ENCODE results near the gene F2. TPM values are rescaled to one million over a fixed set of nuclear protein-coding genes. Genes with fewer than 3 reads are reported as not detected.

The F2 gene
- total RNA-seq, 2 donors from 2014 or later: 0.89 to 1.5 TPM

- H3K27ac ChIP-seq (ENCODE audit: low read depth, low read length): no peak overlapping the region
- no peaks in the 10 kb centered on the region for H3K27me3 ChIP-seq (ENCODE audit: control insufficient read depth, insufficient read depth, low read length, poor library complexity, severe bottlenecking)
- H3K4me1 ChIP-seq (ENCODE audit: control insufficient read depth, insufficient read depth, low read length): peaks cover 4% of the 10 kb centered on the region
- WGBS, 2 experiments (ENCODE audit: insufficient coverage in 1 of 2, insufficient read length in 1 of 2): 92 to 100% methylated on average over 4 to 10 of the region's 10 CpGs
- Mint-ChIP-seq H3K9me3 (no peaks in the 10 kb centered on the region), H3K4me1 (peaks cover 14% of the 10 kb centered on the region), H3K4me3 (no peak overlapping the region), H3K36me3 (ENCODE audit: low read depth) (peaks cover 51% of the 10 kb centered on the region), H3K27ac (peak overlapping the region; percentile 32), H3K27me3 (ENCODE audit: insufficient read depth) (no peaks in the 10 kb centered on the region)
- no peak for DNase-seq
- H3K9me3 ChIP-seq (ENCODE audit: control insufficient read depth, low read length): no peaks in the 10 kb centered on the region
- H3K9ac ChIP-seq (ENCODE audit: extremely low read depth, low read length, poor library complexity, severe bottlenecking): no peak overlapping the region
- TF ChIP-seq, protein P1, sequence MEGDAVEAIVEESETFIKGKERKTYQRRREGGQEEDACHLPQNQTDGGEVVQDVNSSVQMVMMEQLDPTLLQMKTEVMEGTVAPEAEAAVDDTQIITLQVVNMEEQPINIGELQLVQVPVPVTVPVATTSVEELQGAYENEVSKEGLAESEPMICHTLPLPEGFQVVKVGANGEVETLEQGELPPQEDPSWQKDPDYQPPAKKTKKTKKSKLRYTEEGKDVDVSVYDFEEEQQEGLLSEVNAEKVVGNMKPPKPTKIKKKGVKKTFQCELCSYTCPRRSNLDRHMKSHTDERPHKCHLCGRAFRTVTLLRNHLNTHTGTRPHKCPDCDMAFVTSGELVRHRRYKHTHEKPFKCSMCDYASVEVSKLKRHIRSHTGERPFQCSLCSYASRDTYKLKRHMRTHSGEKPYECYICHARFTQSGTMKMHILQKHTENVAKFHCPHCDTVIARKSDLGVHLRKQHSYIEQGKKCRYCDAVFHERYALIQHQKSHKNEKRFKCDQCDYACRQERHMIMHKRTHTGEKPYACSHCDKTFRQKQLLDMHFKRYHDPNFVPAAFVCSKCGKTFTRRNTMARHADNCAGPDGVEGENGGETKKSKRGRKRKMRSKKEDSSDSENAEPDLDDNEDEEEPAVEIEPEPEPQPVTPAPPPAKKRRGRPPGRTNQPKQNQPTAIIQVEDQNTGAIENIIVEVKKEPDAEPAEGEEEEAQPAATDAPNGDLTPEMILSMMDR (conservative IDR thresholded peaks at IDR 0.05): no peak
- H3K36me3 ChIP-seq (ENCODE audit: control insufficient read depth, insufficient read depth, low read length): peaks cover 63% of the 10 kb centered on the region
- H3K4me3 ChIP-seq (ENCODE audit: low read length): no peak overlapping the region
Observed at GRCh38 chr11:46671958-46672315, 47.1 kb upstream of the F2 start.

- no peak overlapping the region for H3K4me3 Mint-ChIP-seq
- WGBS, 2 experiments (ENCODE audit: insufficient coverage in 1 of 2, insufficient read length in 1 of 2): 95 to 98% methylated on average over 6 of the region's 7 CpGs
- TF ChIP-seq, protein P1 (conservative IDR thresholded peaks at IDR 0.05): no peak
- H3K36me3 Mint-ChIP-seq (ENCODE audit: low read depth): peaks cover 47% of the 10 kb centered on the region
- H3K4me1 ChIP-seq (ENCODE audit: control insufficient read depth, insufficient read depth, low read length): peaks cover 4% of the 10 kb centered on the region
- no peaks in the 10 kb centered on the region for H3K27me3 ChIP-seq (ENCODE audit: control insufficient read depth, insufficient read depth, low read length, poor library complexity, severe bottlenecking)
- H3K27ac Mint-ChIP-seq: peak overlapping the region; percentile 32
- H3K4me3 ChIP-seq (ENCODE audit: low read length): no peak overlapping the region
- peaks cover 58% of the 10 kb centered on the region for H3K36me3 ChIP-seq (ENCODE audit: control insufficient read depth, insufficient read depth, low read length)
- no peaks in the 10 kb centered on the region for H3K27me3 Mint-ChIP-seq (ENCODE audit: insufficient read depth)
- DNase-seq: no peak
- H3K9ac ChIP-seq (ENCODE audit: extremely low read depth, low read length, poor library complexity, severe bottlenecking): no peak overlapping the region
- H3K9me3 Mint-ChIP-seq: no peaks in the 10 kb centered on the region
- no peaks in the 10 kb centered on the region for H3K9me3 ChIP-seq (ENCODE audit: control insufficient read depth, low read length)
- no peak overlapping the region for H3K27ac ChIP-seq (ENCODE audit: low read depth, low read length)
- H3K4me1 Mint-ChIP-seq: peaks cover 14% of the 10 kb centered on the region
Observed at GRCh38 chr11:46672381-46672839, 46.6 kb upstream of the F2 start.

- 92 to 96% methylated on average over 5 to 6 of the region's 6 CpGs for WGBS, 2 experiments (ENCODE audit: insufficient coverage in 1 of 2, insufficient read length in 1 of 2)
- H3K27me3 ChIP-seq (ENCODE audit: control insufficient read depth, insufficient read depth, low read length, poor library complexity, severe bottlenecking): no peaks in the 10 kb centered on the region
- DNase-seq: peak; percentile 57
- TF ChIP-seq, protein P1 (conservative IDR thresholded peaks at IDR 0.05): no peak
- Mint-ChIP-seq H3K4me3 (no peak overlapping the region), H3K4me1 (peaks cover 14% of the 10 kb centered on the region), H3K36me3 (ENCODE audit: low read depth) (peaks cover 44% of the 10 kb centered on the region), H3K9me3 (no peaks in the 10 kb centered on the region), H3K27me3 (ENCODE audit: insufficient read depth) (no peaks in the 10 kb centered on the region), H3K27ac (peak overlapping the region; percentile 87)
- no peak overlapping the region for H3K4me3 ChIP-seq (ENCODE audit: low read length)
- no peaks in the 10 kb centered on the region for H3K9me3 ChIP-seq (ENCODE audit: control insufficient read depth, low read length)
- peak overlapping the region; percentile 29 for H3K27ac ChIP-seq (ENCODE audit: low read depth, low read length)
- peaks cover 4% of the 10 kb centered on the region for H3K4me1 ChIP-seq (ENCODE audit: control insufficient read depth, insufficient read depth, low read length)
- no peak overlapping the region for H3K9ac ChIP-seq (ENCODE audit: extremely low read depth, low read length, poor library complexity, severe bottlenecking)
- H3K36me3 ChIP-seq (ENCODE audit: control insufficient read depth, insufficient read depth, low read length): peaks cover 48% of the 10 kb centered on the region
Observed at GRCh38 chr11:46673713-46674462, 45.1 kb upstream of the F2 start.
